A549 (cell line): ENCODE data around the gene TNRC6C.

ENCODE experiments used
- CHD2 ChIP-seq: fragments of 150-350 bp; IDR thresholded peaks from 2 replicates; pipeline ENCODE4 v1.6.1; 2014; ENCODE audit warnings: low read length; ENCODE audit not compliant: partially characterized antibody
- CTCF ChIP-seq: fragments of >200 bp; sonication (Bioruptor Twin); formaldehyde crosslinking; IDR thresholded peaks from 3 replicates; pipeline ENCODE4 v1.5.1; 2016
- ESRRA ChIP-seq: fragments of 150-350 bp; IDR thresholded peaks from 2 replicates; pipeline ENCODE4 v1.6.1; 2014; ENCODE audit warnings: mild to moderate bottlenecking, low read length, borderline replicate concordance
- RARB ChIP-seq: fragments of 250-450 bp; sonication (Bioruptor Pico); IDR thresholded peaks from 2 replicates; pipeline ENCODE4 v1.8.0; 2021; ENCODE audit warnings: mild to moderate bottlenecking, moderate library complexity

GRCh38 chr17:77944390-77945222, 13.9 kb upstream of the TNRC6C start:
- TF ChIP-seq CTCF, result no peak
- no peak for TF ChIP-seq CHD2
- TF ChIP-seq RARB, result no peak
- no peak for TF ChIP-seq ESRRA
